ENCODE data around the gene ROPN1L.

- TF ChIP-seq, protein P1, sequence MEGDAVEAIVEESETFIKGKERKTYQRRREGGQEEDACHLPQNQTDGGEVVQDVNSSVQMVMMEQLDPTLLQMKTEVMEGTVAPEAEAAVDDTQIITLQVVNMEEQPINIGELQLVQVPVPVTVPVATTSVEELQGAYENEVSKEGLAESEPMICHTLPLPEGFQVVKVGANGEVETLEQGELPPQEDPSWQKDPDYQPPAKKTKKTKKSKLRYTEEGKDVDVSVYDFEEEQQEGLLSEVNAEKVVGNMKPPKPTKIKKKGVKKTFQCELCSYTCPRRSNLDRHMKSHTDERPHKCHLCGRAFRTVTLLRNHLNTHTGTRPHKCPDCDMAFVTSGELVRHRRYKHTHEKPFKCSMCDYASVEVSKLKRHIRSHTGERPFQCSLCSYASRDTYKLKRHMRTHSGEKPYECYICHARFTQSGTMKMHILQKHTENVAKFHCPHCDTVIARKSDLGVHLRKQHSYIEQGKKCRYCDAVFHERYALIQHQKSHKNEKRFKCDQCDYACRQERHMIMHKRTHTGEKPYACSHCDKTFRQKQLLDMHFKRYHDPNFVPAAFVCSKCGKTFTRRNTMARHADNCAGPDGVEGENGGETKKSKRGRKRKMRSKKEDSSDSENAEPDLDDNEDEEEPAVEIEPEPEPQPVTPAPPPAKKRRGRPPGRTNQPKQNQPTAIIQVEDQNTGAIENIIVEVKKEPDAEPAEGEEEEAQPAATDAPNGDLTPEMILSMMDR (conservative IDR thresholded peaks at IDR 0.05; ENCODE audit: low read length): no peak
- no peak for TF ChIP-seq EZH2phosphoT487 (IDR thresholded peaks at IDR 0.05; ENCODE audit: borderline replicate concordance)
Measured at GRCh38 chr5:10498350-10498749, 56.7 kb downstream of the ROPN1L start.
